K562 (cell line): Measurements from ENCODE around the gene NR2F1. TPM values are rescaled to one million over a fixed set of nuclear protein-coding genes. Genes with fewer than 3 reads are reported as not detected.

Source experiments
- ATAC-seq: fragments of 200-7000 bp; cut with Tn5 transposase; 3 replicates; pipeline ENCODE4 v1.9.1; 2020; ENCODE audit warnings: moderate library complexity
- BruUV-seq: library from RNA; stranded (reverse); fragments of 400-500 nt; replicated peaks from 2 replicates; lab custom pipeline; 2021; lab: Mats Ljungman, UMichigan
- CTCF ChIA-PET: fragments of 300-600 bp; formaldehyde crosslinking; extraction: SDS; loops from one replicate; lab custom pipeline; 2021; ENCODE audit warnings: low intra/inter-chr PET ratio; lab: Yijun Ruan, JAX
- POLR2A ChIA-PET: fragments of 300-600, 350-650 bp; sonication (Branson Sonifier 250); formaldehyde crosslinking; extraction: SDS; loops from one replicate; lab custom pipeline; 2021; ENCODE audit warnings: antibody characterized with exemption, inconsistent platforms; lab: Yijun Ruan, JAX
- DNase-seq, 4 experiments: peaks; one replicate each; pipeline versions ENCODE4 v3.0.0 to v3.0.0-alpha.2; 2011 to 2018; ENCODE audit warnings: low spot score in 3 of 4, mixed read lengths in 3 of 4; ENCODE audit errors: extremely low read depth in 1 of 4
- FAIRE-seq: peaks from 2 replicates; lab custom pipeline; 2011; peaks lifted over from hg19 to GRCh38; lab: Jason Lieb, UNC
- H2AFZ ChIP-seq: 2 replicates; pipeline ENCODE4 v1.6.0; 2011; ENCODE audit warnings: low read depth, low read length, control low read depth, inconsistent platforms
- H3K27ac ChIP-seq: fragments of 200-600 bp; 3 replicates; pipeline ENCODE4 v1.8.0; 2011; ENCODE audit warnings: low read depth, mild to moderate bottlenecking, control low read depth, inconsistent platforms, low read length, moderate library complexity, mixed read lengths; ENCODE audit errors: extremely low read depth
- H3K27me3 ChIP-seq, 2 experiments: fragments of 300-600 bp in 1 of 2; 2 replicates in 1 of 2; 3 replicates in 1 of 2; pipeline versions ENCODE4 v1.6.0 to v1.8.0; 2011; ENCODE audit warnings: inconsistent platforms in 2 of 2, low read length in 2 of 2, mild to moderate bottlenecking in 1 of 2, mixed read lengths in 1 of 2, moderate library complexity in 1 of 2; ENCODE audit not compliant: control insufficient read depth in 2 of 2, insufficient read depth in 2 of 2
- H3K36me3 ChIP-seq: fragments of 300-600 bp; 3 replicates; pipeline ENCODE4 v1.8.0; 2011; ENCODE audit warnings: mild to moderate bottlenecking, low read length, inconsistent platforms; ENCODE audit not compliant: control insufficient read depth, insufficient read depth
- H3K4me1 ChIP-seq, 2 experiments: fragments of 200-600 bp in 1 of 2; replicated peaks in 1 of 2; 2 replicates in 1 of 2; 3 replicates in 1 of 2; pipeline versions ENCODE4 v1.5.1 to v1.8.0; 2011; ENCODE audit warnings: inconsistent platforms in 2 of 2, low read length in 2 of 2, mild to moderate bottlenecking in 1 of 2, mixed read lengths in 1 of 2, moderate library complexity in 1 of 2; ENCODE audit not compliant: control insufficient read depth in 2 of 2, insufficient read depth in 2 of 2
- H3K4me2 ChIP-seq: 2 replicates; pipeline ENCODE4 v1.6.1; 2011; ENCODE audit warnings: low read length, control low read depth, inconsistent platforms, mixed read lengths; ENCODE audit not compliant: insufficient read depth
- H3K4me3 ChIP-seq: fragments of 200-600 bp; sonication (generic), shearing (Covaris generic); 2 replicates; pipeline ENCODE4 v1.5.1; 2016; ENCODE audit warnings: control low read depth, inconsistent platforms
- H3K79me2 ChIP-seq: fragments of 200-600 bp; 3 replicates; pipeline ENCODE4 v1.8.0; 2011; ENCODE audit warnings: low read length, inconsistent platforms; ENCODE audit not compliant: control insufficient read depth, insufficient read depth
- H3K9ac ChIP-seq, 2 experiments: 2 replicates each; pipeline versions ENCODE4 v1.6.0 to v1.6.1; 2011; ENCODE audit warnings: low read depth in 2 of 2, low read length in 2 of 2, control low read depth in 1 of 2, inconsistent platforms in 1 of 2, mild to moderate bottlenecking in 1 of 2, mixed read lengths in 1 of 2; ENCODE audit not compliant: insufficient read depth in 1 of 2
- H3K9me1 ChIP-seq: one replicate; pipeline ENCODE4 v1.6.0; 2011; ENCODE audit warnings: inconsistent platforms, mild to moderate bottlenecking, low read length, moderate library complexity; ENCODE audit not compliant: control insufficient read depth, insufficient read depth
- H3K9me3 ChIP-seq: replicated peaks from 2 replicates; pipeline ENCODE4 v1.5.1; 2011; ENCODE audit warnings: low read depth, low read length, inconsistent platforms; ENCODE audit not compliant: control insufficient read depth, insufficient read depth
- H4K20me1 ChIP-seq: replicated peaks from 2 replicates; pipeline ENCODE4 v1.6.1; 2011; ENCODE audit warnings: low read length, inconsistent platforms, mixed read lengths; ENCODE audit not compliant: control insufficient read depth, insufficient read depth
- CBFA2T3 ChIP-seq: fragments of 450-650 bp; IDR thresholded peaks from 2 replicates; pipeline ENCODE4 v1.6.1; 2017
- CC2D1A ChIP-seq: fragments of 450-650 bp; IDR thresholded peaks from 2 replicates; pipeline ENCODE4 v1.6.1; 2017; ENCODE audit warnings: mild to moderate bottlenecking
- KAT2B ChIP-seq: IDR thresholded peaks from one replicate; pipeline ENCODE4 v1.6.1; 2012; ENCODE audit warnings: low read depth, mild to moderate bottlenecking, control low read depth, inconsistent platforms, low read length, moderate library complexity
- KDM1A ChIP-seq, 2 experiments: fragments of 450-650 bp; IDR thresholded peaks; 2 replicates each; pipeline ENCODE4 v1.6.1; 2016; ENCODE audit warnings: mild to moderate bottlenecking in 2 of 2
- KLF6 ChIP-seq: fragments of 250-450 bp; sonication (Bioruptor Pico); IDR thresholded peaks from 2 replicates; pipeline ENCODE4 v1.4.0; 2020; ENCODE audit warnings: mild to moderate bottlenecking, moderate library complexity, borderline replicate concordance
- NFYB ChIP-seq: IDR thresholded peaks from 2 replicates; pipeline ENCODE4 v1.6.1; 2011; ENCODE audit warnings: mild to moderate bottlenecking, moderate library complexity; ENCODE audit not compliant: insufficient read length; ENCODE audit errors: extremely low read depth
- PHB2 ChIP-seq: fragments of 450-650 bp; IDR thresholded peaks from 2 replicates; pipeline ENCODE4 v1.6.1; 2017; ENCODE audit warnings: low read depth
- RAD51 ChIP-seq: fragments of 450-650 bp; IDR thresholded peaks from 2 replicates; pipeline ENCODE4 v1.7.1; 2016; ENCODE audit warnings: low read depth, mild to moderate bottlenecking, borderline replicate concordance
- RBM22 ChIP-seq: fragments of 200-400 bp; formaldehyde crosslinking; IDR thresholded peaks from 2 replicates; pipeline ENCODE4 v1.6.1; 2018; ENCODE audit warnings: low read length, low read depth; ENCODE audit not compliant: poor library complexity, severe bottlenecking
- SLC30A9 ChIP-seq: fragments of 250-450 bp; sonication (Bioruptor Pico); IDR thresholded peaks from 2 replicates; pipeline ENCODE4 v1.8.0; 2022; ENCODE audit warnings: mild to moderate bottlenecking, moderate library complexity
- SRSF1 ChIP-seq: fragments of 200-400 bp; formaldehyde crosslinking; IDR thresholded peaks from 2 replicates; pipeline ENCODE4 v1.6.1; 2017; ENCODE audit warnings: mild to moderate bottlenecking, low read depth, low read length, moderate library complexity
- TRIM28 ChIP-seq: fragments of 450-650 bp; IDR thresholded peaks from 2 replicates; pipeline ENCODE4 v1.6.1; 2017
- ZBED1 ChIP-seq: IDR thresholded peaks from 2 replicates; pipeline ENCODE4 v1.6.1; 2014
- ZKSCAN1 ChIP-seq: fragments of 150-350 bp; IDR thresholded peaks from 2 replicates; pipeline ENCODE4 v1.6.1; 2016; ENCODE audit warnings: low read depth, low read length
- ZNF274 ChIP-seq: IDR thresholded peaks from 2 replicates; pipeline ENCODE4 v1.6.1; 2011; ENCODE audit warnings: low read depth, mild to moderate bottlenecking, low read length, moderate library complexity, borderline replicate concordance
- ZNF644 ChIP-seq: fragments of 200-800 bp; sonication (Bioruptor generic); IDR thresholded peaks from 2 replicates; pipeline ENCODE4 v1.6.1; 2016; ENCODE audit warnings: low read depth, missing genetic modification characterization, missing compliant biosample characterization
- WGBS: fragments of 100-300 bp; shearing (Covaris generic); methylation state at CpG from one replicate; pipeline ENCODE4 v1.1.6; 2016; ENCODE audit warnings: low coverage, mixed read lengths; ENCODE audit not compliant: insufficient coverage; ENCODE audit errors: missing lambda C conversion rate; 5-methylcytosine and 5-hydroxymethylcytosine counted together
- in situ Hi-C: fragments of 300-500 bp; cut with MboI; formaldehyde crosslinking; loops from 4 replicates; pipeline ENCODE4 v1.15.0; 2018; ENCODE audit warnings: inconsistent platforms, mixed read lengths
- intact Hi-C: fragments of 100-400 bp; cut with micrococcal nuclease; formaldehyde crosslinking; loops from 2 replicates; pipeline ENCODE4 v1.14.2; 2022
- polyA plus RNA-seq, 8 experiments: library from polyadenylated mRNA; depleted of rRNA in 4 of 8; stranded (reverse) in 5 of 8; unstranded in 3 of 8; fragments of >200 nt; fragmentation: Nextera tagmentation in 2 of 8; fragmentation: Illumina TruSeq in 1 of 8; extraction: Ambion mirVana in 2 of 8; extraction: Trizol in 1 of 8; gene quantifications; 2 replicates each; pipeline versions ENCODE4 v1.2.1 to v1.2.3, GENCODE V29; 2011 to 2014; ENCODE audit warnings: inconsistent platforms in 1 of 8, missing spikeins in 1 of 8
- total RNA-seq, 7 experiments: library from RNA; depleted of rRNA in 6 of 7; stranded (reverse); fragments of >200 nt in 6 of 7; fragmentation: Illumina TruSeq in 2 of 7; extraction: Trizol in 2 of 7; gene quantifications; 2 replicates each; pipeline versions ENCODE4 v1.2.1 to v1.2.3, GENCODE V29; 2011 to 2021; ENCODE audit warnings: low replicate concordance in 1 of 7
- TF ChIP-seq, protein P1 (sequence below): fragments of 250-450 bp; sonication (Bioruptor Pico); IDR thresholded peaks from 2 replicates; pipeline ENCODE4 v1.5.0; 2020; ENCODE audit warnings: mild to moderate bottlenecking
- TF ChIP-seq, protein P2 (sequence below), 2 experiments: fragments of 150-350 bp in 1 of 2; IDR thresholded peaks; 2 replicates each; pipeline ENCODE4 v1.6.1; 2012 to 2016; ENCODE audit warnings: low read depth in 2 of 2, low read length in 2 of 2, mild to moderate bottlenecking in 1 of 2, moderate library complexity in 1 of 2
- TF ChIP-seq, protein P3 (sequence below): fragments of 250-450 bp; sonication (Bioruptor Pico); IDR thresholded peaks from 2 replicates; pipeline ENCODE4 v1.8.0; 2022; ENCODE audit warnings: moderate library complexity, mild to moderate bottlenecking, inconsistent platforms

The NR2F1 gene
- total and polyA plus RNA-seq, 9 of the 15 experiments (the other 6 are each of a cell fraction or from before 2014, with no cell fraction given): 0.18 TPM; not detected in 8

DNA sequence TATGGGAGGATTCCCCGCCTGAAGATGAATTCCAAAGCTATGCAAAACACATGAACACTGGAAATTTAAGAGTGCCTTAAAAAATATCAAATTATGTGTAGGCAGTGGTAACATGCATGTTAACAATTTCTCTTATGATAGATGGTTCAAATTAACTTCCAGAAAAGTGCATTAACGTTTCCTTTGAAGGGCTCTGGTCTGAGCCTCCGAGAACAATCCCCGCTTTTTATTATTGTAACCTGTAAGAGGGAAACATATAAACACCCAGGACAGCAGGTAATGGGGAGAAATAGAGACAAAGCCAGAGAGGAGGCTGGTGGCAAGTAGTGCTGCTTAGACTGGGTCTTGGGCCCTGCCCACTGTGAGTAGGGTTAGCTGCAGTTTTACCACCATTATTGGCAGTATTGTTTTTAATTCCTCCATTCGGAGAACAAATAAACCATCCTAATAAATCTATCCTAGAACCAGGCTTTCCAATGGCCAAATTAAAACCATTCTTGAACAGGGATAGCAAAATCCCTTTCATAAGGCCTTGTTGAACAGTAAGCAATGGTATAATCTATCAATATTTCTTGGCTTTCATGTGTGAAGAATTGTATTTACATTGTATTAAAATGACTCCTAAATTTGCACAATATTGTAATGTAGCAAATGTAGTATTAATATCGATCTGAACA lies 6.3 kb downstream of the NR2F1 start:
- peaks cover 0 to 1% of the 10 kb centered on the region in 2 experiments; a peak in 2 of 5 replicates for H3K4me1 ChIP-seq
- H3K36me3 ChIP-seq: no peaks in the 10 kb centered on the region
- FAIRE-seq (no peak), ATAC-seq (no peak), DNase-seq (no peak)
- intact Hi-C loops: no loop called here
- H3K9ac ChIP-seq: no peak overlapping the region
- POLR2A ChIA-PET: no interaction called here
- no peaks in the 10 kb centered on the region for H3K9me1 ChIP-seq
- no peaks in the 10 kb centered on the region for H3K79me2 ChIP-seq
- H2AFZ ChIP-seq: no peak overlapping the region
- no peaks in the 10 kb centered on the region for H4K20me1 ChIP-seq
- no peaks in the 10 kb centered on the region for H3K9me3 ChIP-seq
- H3K4me3 ChIP-seq: no peak overlapping the region
- H3K4me2 ChIP-seq: no peak overlapping the region
- WGBS: 1% methylated on average over 6 of the region's 6 CpGs
- H3K27ac ChIP-seq: no peak overlapping the region
- H3K27me3 ChIP-seq: peaks cover 2 to 5% of the 10 kb centered on the region in 2 experiments; a peak in 3 of 5 replicates
- CTCF ChIA-PET: no interaction called here
- no TSS peak for BruUV-seq
- in situ Hi-C loops: loop anchor here (25.0 kb wide), 1 partner anchor 1148 kb away; no protein-coding TSS in a partner anchor
- TF ChIP-seq KAT2B: no peak
- no peak for TF ChIP-seq CC2D1A
- TF ChIP-seq ZBED1: no peak
- TF ChIP-seq ZNF644 (tag): no peak
- TF ChIP-seq NFYB: no peak
- TF ChIP-seq RAD51: no peak
- no peak for TF ChIP-seq ZKSCAN1
- TF ChIP-seq RBM22: no peak
- TF ChIP-seq SRSF1: no peak
- TF ChIP-seq, protein P1, sequence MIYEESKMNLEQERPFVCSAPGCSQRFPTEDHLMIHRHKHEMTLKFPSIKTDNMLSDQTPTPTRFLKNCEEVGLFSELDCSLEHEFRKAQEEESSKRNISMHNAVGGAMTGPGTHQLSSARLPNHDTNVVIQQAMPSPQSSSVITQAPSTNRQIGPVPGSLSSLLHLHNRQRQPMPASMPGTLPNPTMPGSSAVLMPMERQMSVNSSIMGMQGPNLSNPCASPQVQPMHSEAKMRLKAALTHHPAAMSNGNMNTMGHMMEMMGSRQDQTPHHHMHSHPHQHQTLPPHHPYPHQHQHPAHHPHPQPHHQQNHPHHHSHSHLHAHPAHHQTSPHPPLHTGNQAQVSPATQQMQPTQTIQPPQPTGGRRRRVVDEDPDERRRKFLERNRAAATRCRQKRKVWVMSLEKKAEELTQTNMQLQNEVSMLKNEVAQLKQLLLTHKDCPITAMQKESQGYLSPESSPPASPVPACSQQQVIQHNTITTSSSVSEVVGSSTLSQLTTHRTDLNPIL: no peak
- no peak for TF ChIP-seq ZNF274
- no peak for TF ChIP-seq TRIM28
- TF ChIP-seq, protein P2, sequence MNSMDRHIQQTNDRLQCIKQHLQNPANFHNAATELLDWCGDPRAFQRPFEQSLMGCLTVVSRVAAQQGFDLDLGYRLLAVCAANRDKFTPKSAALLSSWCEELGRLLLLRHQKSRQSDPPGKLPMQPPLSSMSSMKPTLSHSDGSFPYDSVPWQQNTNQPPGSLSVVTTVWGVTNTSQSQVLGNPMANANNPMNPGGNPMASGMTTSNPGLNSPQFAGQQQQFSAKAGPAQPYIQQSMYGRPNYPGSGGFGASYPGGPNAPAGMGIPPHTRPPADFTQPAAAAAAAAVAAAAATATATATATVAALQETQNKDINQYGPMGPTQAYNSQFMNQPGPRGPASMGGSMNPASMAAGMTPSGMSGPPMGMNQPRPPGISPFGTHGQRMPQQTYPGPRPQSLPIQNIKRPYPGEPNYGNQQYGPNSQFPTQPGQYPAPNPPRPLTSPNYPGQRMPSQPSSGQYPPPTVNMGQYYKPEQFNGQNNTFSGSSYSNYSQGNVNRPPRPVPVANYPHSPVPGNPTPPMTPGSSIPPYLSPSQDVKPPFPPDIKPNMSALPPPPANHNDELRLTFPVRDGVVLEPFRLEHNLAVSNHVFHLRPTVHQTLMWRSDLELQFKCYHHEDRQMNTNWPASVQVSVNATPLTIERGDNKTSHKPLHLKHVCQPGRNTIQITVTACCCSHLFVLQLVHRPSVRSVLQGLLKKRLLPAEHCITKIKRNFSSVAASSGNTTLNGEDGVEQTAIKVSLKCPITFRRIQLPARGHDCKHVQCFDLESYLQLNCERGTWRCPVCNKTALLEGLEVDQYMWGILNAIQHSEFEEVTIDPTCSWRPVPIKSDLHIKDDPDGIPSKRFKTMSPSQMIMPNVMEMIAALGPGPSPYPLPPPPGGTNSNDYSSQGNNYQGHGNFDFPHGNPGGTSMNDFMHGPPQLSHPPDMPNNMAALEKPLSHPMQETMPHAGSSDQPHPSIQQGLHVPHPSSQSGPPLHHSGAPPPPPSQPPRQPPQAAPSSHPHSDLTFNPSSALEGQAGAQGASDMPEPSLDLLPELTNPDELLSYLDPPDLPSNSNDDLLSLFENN (IDR thresholded peaks at IDR 0.05; ENCODE audit: low read depth in 2 of 2, low read length in 2 of 2): no peak
- TF ChIP-seq, protein P3, sequence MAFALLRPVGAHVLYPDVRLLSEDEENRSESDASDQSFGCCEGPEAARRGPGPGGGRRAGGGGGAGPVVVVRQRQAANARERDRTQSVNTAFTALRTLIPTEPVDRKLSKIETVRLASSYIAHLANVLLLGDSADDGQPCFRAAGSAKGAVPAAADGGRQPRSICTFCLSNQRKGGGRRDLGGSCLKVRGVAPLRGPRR (CRISPR knock-in tag): no peak
- TF ChIP-seq PHB2: no peak
- no peak for TF ChIP-seq KLF6
- TF ChIP-seq CBFA2T3: no peak
- no peak for TF ChIP-seq KDM1A (IDR thresholded peaks at IDR 0.05)
- TF ChIP-seq SLC30A9: no peak
